Thoracic aorta (tissue), 2 donors: ENCODE results near the gene VSIG10L. TPM values are rescaled to one million over a fixed set of nuclear protein-coding genes. Genes with fewer than 3 reads are reported as not detected.

Experiments used
- ATAC-seq: fragments of 150-250 bp; one replicate; pipeline ENCODE4 v1.8.0; 2017; ENCODE audit warnings: low read depth; ENCODE audit not compliant: insufficient number of reproducible peaks, low FRiP score
- DNase-seq: peaks from one replicate; pipeline ENCODE4 v3.0.0-alpha.2; 2020; ENCODE audit warnings: low spot score
- H3K27ac ChIP-seq, 2 donors: fragments of 200-600 bp; sonication (generic); 1 replicate in 1 of 2; 2 replicates in 1 of 2; pipeline ENCODE4 v1.5.1; 2016; ENCODE audit warnings: mild to moderate bottlenecking in 2 of 2, moderate library complexity in 2 of 2
- H3K27me3 ChIP-seq: fragments of 200-600 bp; sonication (generic); replicated peaks from 2 replicates; pipeline ENCODE4 v1.6.0; 2016; ENCODE audit warnings: mild to moderate bottlenecking; ENCODE audit not compliant: insufficient read depth
- H3K36me3 ChIP-seq: fragments of 200-600 bp; sonication (generic); one replicate; pipeline ENCODE4 v1.5.1; 2016
- H3K4me1 ChIP-seq, 2 donors: fragments of 200-600 bp; sonication (generic); 1 replicate in 1 of 2; 2 replicates in 1 of 2; pipeline versions ENCODE4 v1.5.1 to v1.6.0; 2016; ENCODE audit warnings: low read depth in 2 of 2, mild to moderate bottlenecking in 1 of 2; ENCODE audit not compliant: control insufficient read depth in 1 of 2
- H3K4me3 ChIP-seq: fragments of 200-600 bp; sonication (generic); 2 replicates; pipeline ENCODE4 v1.5.1; 2016; ENCODE audit warnings: mild to moderate bottlenecking
- H3K9me3 ChIP-seq: fragments of 200-600 bp; sonication (generic); 2 replicates; pipeline ENCODE4 v1.5.1; 2016
- CTCF ChIP-seq: fragments of 200-600 bp; sonication (generic); IDR thresholded peaks from one replicate; pipeline ENCODE4 v1.5.1; 2019; ENCODE audit warnings: antibody characterized with exemption
- total RNA-seq, 2 donors: library from RNA; depleted of rRNA; stranded (reverse); fragments of >200 nt; gene quantifications; one replicate each; pipeline versions ENCODE4 v1.1.0 to v1.2.3, GENCODE V29; 2016

The VSIG10L gene
- total RNA-seq, 2 donors from 2014 or later: 0.54 to 1.6 TPM

GRCh38 chr19:51295382-51296126 is 46.4 kb downstream of the VSIG10L start:
- ATAC-seq (no peak), DNase-seq (no peak)
- Histone ChIP-seq H3K36me3 (no peaks in the 10 kb centered on the region), H3K4me1 (no peaks in the 10 kb centered on the region), H3K27ac (no peak overlapping the region), H3K9me3 (no peaks in the 10 kb centered on the region), H3K4me3 (no peak overlapping the region), H3K27me3 (no peaks in the 10 kb centered on the region)
- no peak for TF ChIP-seq CTCF

DNA sequence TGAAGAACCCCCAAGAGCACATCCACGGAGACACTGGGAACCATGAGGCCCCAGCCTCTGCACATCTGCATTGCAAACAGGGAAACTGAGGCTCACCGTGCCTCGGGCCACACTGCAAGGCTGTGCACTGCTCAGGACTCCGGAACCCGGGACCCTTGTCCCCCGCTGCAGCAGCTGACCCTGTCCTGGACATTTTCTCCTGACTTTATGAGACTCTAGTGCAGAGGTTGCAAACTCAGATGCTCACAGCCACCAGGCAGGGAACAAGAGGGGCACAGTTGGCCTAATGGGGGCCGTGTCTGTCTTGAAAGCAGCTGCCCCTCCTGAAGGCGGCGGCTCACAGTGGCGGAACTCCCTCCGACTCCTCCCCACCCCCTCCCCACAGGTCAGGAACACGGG is 47.0 kb downstream of the VSIG10L start:
- no peak for TF ChIP-seq CTCF
- ATAC-seq: no peak

DNA sequence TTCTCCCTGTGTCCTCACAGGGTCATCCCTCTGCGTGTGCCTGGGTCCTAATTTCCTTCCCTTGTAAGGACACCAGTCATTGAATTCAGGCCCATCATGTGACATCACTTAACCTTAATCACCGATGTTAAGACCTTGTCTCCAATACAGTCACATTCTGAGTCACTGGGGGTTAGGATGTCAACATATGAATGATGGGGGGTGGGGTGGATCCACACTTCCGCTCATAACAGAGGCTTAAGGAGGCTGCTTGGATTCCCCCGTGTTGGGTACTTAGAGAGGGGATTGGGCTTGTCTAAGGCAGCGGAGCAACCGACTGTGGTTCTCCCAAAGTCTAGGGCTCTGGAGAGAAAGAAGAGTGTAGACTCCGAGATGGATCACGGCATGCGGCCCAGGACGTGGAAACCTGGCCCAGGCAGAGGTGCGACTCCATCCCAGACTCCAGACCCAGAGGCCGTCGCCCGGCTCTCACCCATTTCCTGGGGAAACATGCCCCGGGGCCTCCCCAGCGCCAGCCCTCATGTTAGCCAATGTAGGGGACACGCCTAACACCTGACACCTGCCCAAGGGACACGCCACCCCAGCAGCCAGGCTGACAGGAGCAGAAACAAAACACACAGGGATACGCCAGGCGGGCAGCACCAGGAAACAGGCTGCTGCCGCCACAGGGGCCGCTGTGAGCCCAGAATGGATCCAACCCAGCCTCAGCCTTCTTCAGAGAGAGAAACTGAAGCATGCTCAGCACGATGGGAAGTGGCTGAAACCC is 47.5 kb downstream of the VSIG10L start:
- Histone ChIP-seq H3K36me3 (no peaks in the 10 kb centered on the region), H3K4me1 (no peaks in the 10 kb centered on the region), H3K4me3 (no peak overlapping the region), H3K27ac (no peak overlapping the region), H3K9me3 (no peaks in the 10 kb centered on the region), H3K27me3 (no peaks in the 10 kb centered on the region)
- DNase-seq (no peak), ATAC-seq (no peak)
- no peak for TF ChIP-seq CTCF

More for the DNA sequence above, 47.0 kb downstream of the VSIG10L start:
- Histone ChIP-seq H3K27ac (no peak overlapping the region), H3K4me3 (no peak overlapping the region), H3K27me3 (no peaks in the 10 kb centered on the region), H3K9me3 (no peaks in the 10 kb centered on the region), H3K36me3 (no peaks in the 10 kb centered on the region), H3K4me1 (no peaks in the 10 kb centered on the region)
- DNase-seq: no peak

- Histone ChIP-seq H3K4me1 (no peaks in the 10 kb centered on the region), H3K4me3 (no peak overlapping the region), H3K27ac (no peak overlapping the region), H3K9me3 (no peaks in the 10 kb centered on the region), H3K36me3 (no peaks in the 10 kb centered on the region), H3K27me3 (no peaks in the 10 kb centered on the region)
- no peak for ATAC-seq
- DNase-seq: no peak
- TF ChIP-seq CTCF: no peak
Observed at GRCh38 chr19:51293571-51294210, 48.2 kb downstream of the VSIG10L start.

DNA sequence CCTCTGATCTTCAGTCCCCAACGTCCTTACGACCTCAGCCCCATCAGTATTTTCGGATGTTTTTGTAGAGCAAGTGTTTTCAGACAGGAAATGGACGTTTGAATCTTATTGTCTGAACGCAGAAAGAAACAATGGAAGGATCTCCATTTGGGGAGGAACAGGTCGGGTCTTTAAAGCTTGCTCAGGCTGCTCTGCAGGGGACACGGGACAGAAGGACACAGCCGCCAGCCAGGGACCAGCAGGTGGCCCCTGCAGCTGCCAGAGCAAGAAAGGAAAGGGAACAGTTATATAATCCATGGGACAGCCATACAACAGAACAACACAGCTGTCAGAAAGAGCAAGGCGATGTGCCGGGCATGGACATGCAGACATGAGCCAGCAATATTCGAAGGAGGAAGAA is 49.0 kb downstream of the VSIG10L start:
- Histone ChIP-seq H3K4me3 (no peak overlapping the region), H3K9me3 (no peaks in the 10 kb centered on the region), H3K4me1 (no peaks in the 10 kb centered on the region), H3K27me3 (no peaks in the 10 kb centered on the region), H3K36me3 (no peaks in the 10 kb centered on the region), H3K27ac (no peak overlapping the region)
- no peak for TF ChIP-seq CTCF
- no peak for ATAC-seq
- no peak for DNase-seq
